ENCODE data around the gene RXRA.

RXRA gene

DNA sequence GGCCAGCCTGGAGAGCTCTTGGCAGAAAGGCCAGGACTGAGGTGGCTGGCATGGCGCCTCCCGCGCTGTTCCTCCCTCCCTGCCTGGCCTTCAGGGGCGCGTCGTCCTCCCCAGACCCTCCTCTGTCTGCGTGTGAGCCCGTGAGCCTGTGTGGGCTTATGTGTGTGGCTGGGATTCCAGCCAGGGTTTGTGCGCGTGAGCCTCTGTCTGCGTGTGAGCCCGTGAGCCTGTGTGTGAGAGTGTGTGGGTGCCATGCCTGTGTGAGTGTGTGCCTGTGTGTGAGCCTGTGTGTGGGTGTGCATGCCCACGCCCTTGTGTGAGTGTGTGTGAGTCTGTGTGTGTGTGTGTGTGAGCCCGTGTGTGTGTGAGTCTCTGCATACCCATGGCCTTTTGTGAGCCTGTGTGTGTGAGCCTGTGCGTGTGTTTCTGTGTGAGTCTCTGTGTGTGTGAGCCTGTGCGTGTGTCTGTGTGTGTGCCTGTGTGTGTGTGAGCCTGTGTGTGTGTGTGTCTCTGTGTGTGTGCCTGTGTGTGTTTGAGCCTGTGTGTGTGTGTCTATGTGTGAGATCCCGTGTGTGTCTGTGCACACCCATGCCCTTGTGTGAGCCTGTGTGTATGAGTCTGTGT is 13.0 kb downstream of the RXRA start:
- DNase-seq = no peak

DNA sequence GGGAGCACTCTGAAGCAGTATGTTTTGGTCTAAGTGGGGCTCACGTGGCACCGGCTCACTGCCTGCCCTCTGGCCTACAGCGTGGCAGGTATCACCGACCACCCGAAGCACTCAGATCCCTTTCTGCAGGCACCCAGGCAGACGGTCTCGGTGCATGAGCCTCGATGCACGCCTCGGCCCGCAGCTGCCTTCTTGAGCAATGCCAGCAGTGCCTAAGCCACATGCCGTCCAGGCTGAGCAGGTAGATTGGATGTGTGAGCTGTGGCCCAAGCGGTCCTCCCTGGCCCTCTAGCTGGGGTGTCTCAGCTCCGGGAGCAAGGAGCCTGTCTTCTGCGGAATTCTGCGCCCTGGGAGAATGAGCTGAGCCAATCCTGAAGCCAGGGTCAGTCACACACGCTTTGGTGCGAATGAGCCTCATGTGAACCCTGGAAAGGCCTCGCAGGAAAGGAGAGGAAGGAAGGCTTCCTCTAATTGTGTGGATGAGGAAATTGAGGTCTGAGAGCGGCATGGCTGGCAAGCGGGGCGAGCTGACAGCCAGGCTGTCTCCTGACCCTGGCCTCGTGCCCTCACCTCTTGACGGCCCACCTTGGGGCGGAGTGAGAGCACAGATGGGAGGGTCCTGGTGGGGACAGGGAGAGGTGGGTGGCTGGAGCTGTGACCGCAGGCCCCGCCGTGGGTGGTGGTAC is 14.4 kb downstream of the RXRA start:
- no peak for DNase-seq

DNA sequence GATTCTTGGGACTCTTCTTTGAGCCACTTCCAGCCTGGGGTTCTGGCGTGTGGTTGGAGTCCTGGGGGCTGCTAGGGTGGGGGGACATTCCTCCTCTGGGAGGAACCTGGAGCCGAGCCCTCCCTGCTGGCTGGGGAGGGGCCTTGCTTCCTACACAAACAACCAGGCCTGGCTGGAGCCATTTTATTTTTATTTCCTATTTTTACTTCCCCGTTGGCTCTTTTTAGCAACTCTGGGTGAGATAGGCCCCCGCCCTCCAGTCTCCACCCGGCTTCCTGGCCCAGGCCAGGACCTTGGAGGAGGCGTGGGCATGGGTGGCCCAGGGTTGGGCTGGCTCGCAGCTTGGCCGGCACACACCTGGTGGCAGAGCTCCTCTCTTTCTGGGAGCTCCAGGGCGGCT is 15.1 kb downstream of the RXRA start:
- DNase-seq = no peak

DNA sequence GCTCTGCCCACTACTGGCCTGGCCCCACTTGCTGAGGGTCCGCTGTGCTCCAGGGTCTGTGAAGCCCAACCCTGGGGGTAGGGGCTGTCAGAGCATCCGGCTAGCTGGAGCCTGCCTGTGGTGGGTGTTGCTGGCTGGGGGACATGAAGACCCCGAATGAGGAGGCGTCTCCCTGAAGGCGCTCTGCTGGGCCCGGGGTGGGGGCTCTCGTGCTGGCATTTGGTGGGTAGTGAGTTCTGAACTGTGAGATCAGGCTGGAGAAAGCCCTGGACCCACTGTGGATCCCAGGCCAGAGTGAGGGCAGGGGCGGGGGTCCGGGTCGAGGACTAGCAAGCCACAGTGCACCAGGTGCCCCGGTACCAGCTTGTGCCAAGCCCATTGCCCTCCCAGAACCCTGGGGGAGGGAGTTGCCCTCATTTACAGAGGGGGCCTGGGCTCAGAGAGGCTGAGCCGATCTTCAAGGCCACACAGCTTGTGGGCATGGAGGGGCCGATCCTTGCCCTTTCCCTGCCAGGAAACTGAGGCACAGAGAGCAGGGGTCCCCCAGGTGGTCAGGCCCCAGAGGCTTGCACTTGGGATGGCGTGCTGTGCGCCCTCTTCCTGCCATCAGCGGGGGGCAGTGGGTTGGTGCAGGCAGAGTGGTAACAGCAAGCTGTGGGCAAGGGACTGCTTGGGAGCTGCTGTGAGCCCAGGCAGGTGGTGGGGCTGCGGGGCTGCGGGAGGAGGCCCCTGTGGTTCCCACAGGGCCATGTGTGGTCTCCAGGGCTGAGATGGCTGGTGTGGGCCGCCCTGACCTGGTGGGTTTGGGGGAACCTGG is 15.9 kb downstream of the RXRA start:
- DNase-seq = no peak

DNA sequence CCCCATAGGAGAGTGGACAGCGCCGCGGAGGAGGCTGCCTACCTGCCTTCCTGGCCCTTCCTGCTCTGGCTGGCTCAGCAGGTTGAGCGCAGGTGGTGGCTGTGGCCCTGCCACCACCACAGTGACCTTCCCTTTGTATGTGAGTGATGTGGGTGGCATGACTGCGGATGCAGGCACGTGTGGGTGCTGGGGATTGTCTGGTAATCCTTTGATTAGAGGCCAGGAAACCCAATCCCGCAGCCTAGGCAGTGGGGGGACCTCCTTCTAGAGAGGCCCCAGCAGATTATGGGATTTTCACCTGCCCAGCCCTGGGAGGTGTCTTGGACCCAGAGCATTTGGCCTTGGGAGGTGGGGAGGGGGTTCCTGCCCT is 16.5 kb downstream of the RXRA start:
- DNase-seq = no peak

DNA sequence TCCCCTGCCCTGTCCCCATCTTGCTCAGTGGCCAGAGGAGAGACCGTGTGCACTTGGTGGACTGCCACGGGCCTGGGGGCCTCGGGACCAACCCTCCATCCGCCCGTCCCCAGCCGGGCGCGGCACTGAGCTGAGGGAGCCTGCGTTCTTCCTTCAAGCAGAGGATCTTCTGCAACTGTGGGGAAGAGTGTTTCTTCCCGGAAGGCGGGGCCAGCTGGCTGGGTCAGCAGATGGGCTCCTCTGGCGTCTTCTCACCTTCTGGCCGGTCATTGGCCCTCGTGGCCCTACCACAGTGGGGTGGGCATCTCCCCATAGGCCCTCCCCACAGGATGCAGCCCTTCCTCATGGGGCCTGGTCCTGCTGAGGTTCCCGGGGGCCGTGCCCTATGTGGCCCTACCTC is 17.4 kb downstream of the RXRA start:
- DNase-seq = no peak

DNA sequence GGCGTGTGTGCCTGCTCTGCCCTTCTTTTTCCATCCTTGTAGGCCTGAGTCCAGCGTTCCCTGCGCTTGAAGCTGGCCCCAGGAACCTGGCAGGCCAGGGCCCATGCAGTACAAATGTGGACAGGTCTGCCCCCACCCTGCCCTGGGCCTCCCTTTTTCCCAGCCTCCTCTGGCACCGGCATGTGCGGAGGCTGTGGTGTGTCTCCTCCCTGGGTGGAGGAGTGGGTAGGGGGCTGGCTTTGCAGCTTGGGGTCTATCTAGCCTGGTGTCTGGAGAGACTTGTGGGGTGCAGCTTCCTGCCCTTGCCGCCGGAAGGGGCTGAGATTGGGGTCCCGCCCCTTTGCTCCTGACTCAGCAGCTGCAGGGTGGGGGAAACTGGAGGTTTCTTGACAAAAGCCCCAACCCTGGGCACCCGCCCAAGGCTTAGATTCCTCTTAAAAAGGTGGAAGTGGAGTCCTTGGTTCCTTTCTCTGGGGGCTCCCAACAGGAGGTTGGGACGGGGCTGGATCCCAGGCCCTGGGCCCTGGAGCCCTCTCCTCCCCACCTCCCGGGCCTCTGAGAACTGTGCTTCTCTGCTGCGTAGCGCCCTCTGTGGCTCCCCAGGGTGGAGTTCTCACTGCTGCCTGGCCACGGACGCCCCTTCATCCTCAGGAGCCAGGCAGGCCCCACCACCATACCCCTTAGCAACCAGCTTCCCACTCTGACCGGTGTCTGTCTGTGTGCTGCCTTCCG is 18.0 kb downstream of the RXRA start:
- DNase-seq = no peak

DNA sequence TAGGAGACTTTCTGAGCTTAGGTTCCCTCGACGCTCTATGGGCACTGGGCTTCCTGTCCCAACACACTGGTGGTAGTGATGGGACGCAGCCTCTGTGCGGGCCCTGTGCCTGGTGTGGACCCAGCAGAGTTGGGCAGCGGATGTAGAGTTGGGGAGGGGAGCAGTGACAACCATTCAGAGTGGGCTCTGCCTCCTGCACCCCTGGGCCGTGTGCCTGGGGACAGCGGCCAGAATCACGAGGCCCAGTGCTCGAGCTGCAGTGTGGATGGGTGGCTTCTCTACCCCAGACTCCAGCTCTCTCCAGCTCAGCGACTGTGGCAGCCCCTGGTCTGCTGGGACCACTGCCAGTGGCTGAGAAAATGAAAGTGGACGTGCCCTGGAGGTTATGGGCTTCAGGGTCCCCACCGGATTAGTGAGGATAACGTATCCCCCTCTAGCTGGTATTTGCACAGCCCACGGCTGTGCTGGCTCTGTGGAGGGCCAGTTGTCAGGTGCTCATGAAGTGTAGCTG is 18.6 kb downstream of the RXRA start:
- DNase-seq = no peak

DNA sequence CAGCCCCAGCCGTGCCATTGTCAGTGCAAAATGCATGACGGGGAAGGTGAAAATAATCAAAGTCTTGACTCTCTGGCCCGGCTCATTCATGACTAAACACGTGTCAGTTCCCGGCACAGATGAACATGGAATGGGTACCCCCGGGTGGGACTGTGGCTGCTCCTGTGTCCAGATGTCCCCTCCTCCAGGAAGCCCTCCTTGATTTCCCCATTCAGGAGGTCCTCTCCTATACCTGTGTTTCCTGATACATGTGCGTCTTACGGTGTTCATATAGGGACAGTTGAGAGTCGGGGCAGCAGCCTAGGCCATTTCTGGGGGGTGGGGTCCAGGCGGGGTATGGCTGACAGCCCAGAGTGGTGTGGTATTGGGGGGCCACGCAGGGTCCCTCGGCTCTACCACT is 19.5 kb downstream of the RXRA start:
- no peak for DNase-seq

DNA sequence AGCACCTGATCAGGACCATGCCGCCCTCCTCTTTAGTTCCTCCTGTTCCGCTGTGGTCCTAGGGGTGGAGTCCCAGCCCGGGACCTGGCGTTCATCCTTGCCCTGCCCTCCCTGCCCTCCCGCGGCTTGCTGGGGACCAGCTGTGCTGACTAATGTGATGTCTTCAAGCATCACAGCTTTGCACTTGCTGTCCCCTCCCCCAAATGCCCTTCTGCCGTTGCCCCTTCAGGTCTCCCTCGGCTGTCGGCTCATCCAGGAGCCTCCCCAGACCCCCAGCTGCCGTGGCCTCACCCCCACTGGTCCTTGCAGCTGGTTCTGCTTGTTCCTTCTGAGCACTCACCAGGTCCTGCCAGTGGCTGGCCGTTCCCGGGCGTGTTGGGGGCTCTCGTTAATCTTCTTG is 19.9 kb downstream of the RXRA start:
- DNase-seq = no peak

DNA sequence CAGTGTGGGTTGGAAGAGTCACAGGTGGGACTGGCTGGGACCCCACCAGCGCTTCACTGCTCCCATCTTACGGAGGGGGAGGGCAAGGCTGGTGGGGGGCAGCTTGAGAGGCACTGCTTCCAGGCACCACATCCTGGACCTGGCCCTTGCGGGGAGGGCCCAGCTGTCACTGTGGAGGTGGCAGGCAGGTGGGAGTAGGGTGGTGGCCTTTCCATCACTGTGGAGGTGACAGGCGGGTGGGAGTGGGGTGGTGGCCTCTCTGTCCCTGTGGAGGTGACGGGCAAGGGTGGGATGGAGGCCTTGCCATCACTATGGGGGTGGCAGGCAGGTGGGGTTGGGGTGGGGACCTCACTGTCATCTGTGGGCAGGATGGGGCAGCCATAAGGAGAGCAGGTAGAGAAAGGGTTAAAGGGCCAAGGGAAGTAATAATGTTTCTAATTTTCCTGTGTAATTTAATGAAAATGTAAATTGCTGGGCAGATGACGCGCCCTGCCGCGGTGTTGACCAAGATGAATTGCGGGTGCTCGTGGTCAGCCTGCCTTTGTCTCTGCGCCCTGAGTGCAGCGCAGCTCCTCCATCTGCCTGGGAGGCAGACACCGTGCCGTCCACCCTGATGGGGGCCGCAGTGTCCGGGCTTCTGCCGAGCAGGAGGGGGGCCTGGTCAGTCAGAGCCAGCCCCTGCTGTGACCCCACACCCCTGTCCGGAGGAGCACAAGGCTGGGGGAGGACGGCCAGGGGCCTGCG is 20.8 kb downstream of the RXRA start:
- DNase-seq = no peak

DNA sequence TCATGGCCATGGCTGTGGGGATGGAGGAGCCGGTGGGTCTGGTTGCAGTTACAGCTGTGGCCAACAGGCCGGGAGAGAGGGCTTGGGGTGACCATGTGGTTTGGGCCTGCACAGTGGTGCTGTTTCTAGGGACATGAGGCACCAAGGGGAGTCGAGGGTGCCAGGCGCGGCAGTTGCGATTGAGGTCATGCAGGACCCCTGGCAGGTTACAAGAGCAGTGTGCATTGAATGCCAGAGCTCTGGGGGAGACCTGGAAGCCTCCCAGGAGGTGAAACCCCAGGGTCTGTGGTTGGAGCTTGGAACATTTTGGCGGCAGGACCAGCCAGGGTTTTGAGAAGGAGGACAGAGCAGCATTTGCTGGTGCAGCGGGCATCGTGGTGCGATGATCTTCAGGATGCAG is 21.7 kb downstream of the RXRA start:
- no peak for DNase-seq

DNA sequence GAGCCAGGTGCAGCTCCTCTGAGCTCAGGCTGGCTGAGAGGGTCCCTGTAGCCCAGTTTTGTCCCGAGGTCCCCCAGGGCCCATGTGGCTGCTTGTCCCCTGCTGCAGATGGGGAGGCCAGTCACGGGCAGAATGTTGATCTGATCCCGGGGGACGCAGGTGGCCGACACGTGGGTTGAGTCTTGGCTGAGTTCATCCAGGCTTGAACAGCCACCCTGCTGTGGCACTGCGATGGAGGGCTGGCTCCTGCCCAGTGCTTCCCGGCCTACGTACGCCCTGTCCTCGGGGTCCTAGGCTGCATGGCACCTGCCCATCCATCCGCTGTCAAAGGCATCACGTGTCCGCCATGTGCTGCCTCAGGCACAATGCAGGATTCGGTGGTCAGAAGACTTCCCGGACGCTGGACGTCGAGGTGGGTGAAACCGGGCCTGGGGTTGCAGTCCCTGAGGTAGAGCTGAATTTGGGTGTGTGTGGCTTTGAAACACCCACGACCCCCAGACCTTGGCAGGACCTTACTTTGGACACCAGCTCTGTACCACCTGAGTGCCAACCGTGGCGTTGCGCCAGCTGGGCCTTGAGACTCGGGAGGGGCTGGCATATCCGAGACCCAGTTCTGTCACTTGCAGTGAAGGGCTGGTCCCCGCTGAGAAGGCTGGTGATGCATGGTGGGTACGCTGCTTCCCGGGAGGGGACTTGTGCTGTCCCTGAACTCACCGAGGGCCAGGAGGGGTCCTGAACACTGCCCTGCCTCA is 22.3 kb downstream of the RXRA start:
- no peak for DNase-seq

DNA sequence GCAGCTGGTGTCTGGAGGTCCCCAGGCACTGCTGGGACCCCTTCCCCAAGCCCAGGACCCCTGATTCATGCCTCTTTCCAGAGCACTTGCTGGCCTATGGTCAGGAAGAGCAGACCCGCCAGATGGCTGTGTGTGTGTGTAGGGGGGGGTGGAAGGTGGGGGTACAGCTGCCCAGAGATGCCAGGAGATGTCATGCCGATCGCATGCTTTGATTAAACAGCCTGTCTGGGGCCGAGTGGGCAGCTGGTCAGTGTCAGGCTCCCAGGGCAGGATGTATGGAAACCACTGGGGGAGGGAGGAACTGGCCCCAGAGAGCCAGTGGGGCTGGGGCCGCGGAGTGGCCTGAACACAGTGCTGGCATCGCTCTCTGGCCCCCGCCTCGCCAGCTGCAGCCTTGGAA is 23.7 kb downstream of the RXRA start:
- DNase-seq = no peak

DNA sequence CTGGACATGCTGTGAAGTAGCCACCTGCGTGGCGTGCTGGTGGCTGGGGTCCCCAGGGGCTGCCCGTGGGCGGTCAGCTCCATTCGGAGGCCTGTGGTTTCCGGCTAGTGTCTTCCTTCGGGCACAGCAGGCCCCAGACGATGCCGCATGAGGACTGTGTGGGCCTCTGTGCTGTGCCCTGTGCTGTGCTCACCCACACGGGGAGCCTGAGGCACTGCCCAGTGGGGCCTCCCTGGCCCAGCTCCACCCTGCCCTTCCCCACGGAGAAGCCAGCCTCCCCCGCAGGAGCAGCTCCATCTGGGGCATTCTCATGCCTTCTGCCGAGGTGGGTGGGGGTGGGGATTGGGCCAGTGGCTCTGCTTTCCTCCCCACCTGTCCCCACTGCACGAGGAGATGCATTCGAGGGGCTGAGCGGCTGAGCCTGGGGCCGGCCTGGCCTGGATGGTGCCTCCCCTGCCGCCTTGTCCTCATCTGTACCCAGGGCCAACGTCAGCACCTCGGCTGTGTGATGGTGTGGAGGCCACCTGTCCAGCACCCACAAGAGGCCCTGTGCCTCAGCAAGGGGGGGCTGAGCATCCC is 24.2 kb downstream of the RXRA start:
- no peak for DNase-seq

DNA sequence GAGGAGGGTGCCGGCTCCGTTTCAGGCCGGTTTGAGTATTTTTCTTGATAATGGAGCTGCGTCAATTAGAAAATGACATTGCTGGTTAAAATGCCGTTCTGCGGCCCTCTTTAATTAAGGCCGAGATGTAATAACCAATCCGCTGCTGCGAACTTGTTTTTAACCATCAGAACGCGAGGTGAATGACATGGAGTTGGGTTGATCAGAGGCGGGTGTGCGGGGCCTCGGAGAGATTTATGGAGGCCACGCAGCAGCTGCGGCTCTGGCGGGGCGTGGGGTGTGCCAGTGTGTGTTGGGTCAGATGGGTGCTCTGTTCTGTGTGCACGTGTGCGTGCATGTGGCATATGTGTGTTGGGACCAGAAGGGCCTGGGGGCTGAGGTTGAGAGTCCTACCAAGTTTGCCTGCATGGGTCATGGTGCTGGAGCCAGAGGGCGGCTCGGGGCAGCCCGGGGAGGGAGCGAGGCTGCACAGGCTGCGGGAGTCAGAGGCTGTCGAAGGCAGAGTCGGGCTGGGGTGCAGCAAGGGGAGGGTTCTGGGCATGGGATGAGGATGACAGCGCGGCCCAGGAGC is 25.4 kb downstream of the RXRA start:
- DNase-seq = no peak

DNA sequence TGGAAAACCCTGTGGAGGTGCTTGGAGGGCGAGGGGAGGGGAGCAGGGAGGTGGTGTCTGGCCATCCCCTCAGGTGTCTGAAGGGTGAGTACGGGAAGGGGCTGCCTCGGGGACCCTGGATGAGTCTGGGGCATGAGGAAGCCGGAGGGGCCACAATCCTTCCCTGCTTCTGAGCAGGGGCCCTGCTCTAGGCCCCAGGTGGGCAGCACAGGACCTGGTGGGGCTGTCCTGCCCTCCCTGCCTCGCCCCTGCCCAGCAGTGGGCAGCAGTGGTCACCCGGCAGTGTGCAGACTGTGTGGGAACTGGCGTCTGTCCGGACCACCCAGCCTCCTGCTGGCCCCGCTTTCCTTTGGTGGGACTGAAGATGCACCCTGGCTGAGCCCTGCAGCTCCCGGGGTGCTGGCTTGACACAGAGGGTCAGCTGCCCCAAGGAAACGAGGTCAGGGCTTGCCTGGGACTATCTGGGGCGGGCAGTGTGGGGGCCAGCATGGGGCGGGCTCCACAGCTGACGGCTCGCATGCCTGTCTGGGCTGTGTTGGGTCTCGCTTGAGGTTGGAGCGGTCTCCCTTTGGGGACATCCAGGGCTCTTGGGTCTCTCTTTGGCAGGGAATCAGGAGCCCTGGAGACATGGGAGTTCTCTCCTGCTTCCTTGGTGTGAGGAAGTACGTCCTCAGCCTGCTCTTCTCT is 26.1 kb downstream of the RXRA start:
- no peak for DNase-seq

DNA sequence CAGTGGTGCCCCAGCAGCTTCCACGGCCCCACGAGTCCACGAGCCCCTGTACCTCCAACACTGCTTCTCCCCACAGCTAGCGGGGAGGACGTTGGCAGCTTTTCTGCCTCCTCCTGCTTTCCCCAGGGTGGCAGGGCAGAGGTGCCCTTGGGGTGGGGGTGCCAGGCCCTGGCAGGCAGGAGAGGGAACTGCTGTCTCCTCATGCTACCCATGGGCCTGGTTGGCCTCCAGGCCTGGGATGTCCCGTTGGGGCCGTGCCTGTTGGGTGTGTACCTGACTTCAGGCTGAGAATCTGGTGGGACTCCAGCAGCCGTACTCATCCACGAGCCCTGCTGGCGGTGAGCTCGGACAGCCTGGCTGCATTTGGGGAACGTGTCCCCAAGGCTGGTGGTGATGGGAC is 27.3 kb downstream of the RXRA start:
- DNase-seq = no peak

DNA sequence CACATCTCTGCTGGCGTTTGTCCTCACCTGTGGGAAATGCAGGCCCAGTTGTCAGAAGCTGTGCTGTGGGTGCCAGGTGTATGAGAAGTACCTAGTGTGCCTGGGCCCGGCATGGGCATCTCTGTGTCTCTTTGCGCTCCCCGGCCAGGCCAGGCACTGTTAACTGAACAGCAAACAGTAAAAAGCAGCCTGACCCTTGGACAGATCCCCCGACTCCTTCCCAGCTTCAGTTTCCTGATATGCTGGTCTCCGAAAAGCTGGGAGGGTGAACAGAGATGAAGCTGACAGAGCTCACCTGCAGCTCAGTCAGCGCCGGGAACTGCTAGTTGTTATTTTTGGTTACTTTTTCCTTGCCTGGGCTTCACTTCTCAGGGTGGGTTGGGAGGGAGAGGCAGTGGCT is 28.9 kb downstream of the RXRA start:
- DNase-seq = no peak

DNA sequence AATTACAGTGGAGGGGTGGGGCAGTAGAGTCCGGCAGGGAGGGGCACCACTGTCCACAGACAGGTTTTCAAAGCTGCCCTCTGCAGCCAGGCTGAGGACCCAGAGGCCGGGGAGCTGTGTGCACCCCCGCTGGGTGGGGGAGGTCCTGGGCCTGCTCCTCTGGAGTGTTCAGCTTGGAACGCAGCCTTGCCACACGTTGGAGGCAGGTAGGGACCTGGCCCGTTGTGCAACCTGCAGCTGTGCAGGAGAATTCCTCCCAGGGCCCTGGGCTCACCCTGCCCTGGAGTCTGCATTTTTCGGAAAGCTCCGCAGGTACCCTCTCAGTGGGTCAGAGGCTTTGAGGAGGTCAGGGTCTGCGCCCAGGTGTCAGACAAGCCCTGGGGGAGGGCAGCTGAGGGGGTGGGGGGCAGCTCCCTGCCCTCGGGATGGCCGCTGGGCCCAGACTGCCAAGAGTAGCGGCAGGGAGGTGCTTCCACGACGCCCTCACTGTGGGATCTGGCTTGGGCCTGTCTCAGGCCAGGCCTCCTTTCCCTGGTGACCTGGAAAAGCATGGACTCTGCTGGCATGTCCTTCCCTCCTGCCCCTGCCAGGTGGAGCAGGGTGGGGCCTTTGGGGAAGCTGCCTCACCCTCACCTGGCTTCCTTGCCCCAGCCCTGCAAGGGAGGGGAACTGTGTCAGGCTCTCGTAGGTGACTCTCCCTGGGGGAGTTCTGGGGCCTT is 29.5 kb downstream of the RXRA start:
- DNase-seq = no peak

Data from NCI-H2107 (cell line).